Stomach (tissue), 4 donors: Measurements from ENCODE around the gene HELQ.

Experiments used
- CTCF ChIP-seq, 7 experiments: fragments of 450-650 bp in 4 of 7; fragments of 200-600 bp in 3 of 7; sonication (generic) in 3 of 7; IDR thresholded peaks; one replicate each; pipeline ENCODE4 v1.5.1; 2016 to 2019; ENCODE audit warnings: antibody characterized with exemption in 7 of 7, control low read depth in 2 of 7, mild to moderate bottlenecking in 1 of 7
- POLR2A ChIP-seq, 4 donors: fragments of 450-650 bp; IDR thresholded peaks; one replicate each; pipeline ENCODE4 v1.6.1; 2016; ENCODE audit warnings: antibody characterized with exemption in 4 of 4, control low read depth in 2 of 4, mild to moderate bottlenecking in 1 of 4, moderate library complexity in 1 of 4

DNA sequence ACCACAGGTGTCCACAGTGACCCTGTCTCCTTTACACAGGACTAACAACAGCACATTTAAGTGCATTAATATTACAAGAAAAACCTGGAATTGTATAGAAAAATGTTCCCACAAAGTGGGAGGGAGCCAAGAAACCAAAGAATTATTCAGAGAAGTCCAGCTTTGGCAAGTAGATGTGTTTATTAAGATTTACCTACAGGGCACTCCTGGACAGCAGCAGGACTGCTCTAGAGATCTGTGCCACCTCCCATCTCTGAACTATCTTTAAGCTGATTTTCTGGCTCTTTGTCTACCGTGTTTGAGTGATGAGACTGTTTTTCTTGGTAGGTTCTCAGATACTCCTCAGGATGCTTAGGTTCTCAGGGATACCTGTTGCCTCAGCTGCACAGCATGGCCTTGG, 82.7 kb downstream of the HELQ start:
- no peak for TF ChIP-seq CTCF (IDR thresholded peaks at IDR 0.05)
- no peak for TF ChIP-seq POLR2A (IDR thresholded peaks at IDR 0.05)
